ENCODE measurements around the gene RYR1.
"Not testable (repeated sequence)": the region's sequence is repeated elsewhere in the genome, so short reads cannot be mapped to it uniquely, and the experiment has no call there.

RYR1 gene

DNA sequence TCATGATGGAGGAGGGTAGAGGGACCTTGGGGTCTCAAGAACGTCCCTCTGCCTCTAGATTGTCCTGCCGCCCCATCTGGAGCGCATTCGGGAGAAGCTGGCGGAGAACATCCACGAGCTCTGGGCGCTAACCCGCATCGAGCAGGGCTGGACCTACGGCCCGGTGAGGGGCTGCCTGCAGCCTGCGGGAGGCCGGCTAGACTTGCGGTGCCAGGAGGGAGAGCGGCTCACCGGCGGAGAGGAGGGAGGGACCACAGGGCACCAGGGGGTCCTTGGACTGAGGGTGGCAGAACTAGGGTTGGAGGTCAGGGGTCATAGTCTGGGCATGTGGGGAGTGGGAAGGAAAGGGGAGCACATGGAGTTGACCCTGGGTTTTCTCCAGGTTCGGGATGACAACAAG, 29.9 kb downstream of the RYR1 start:
- DNase-seq = no peak

DNA sequence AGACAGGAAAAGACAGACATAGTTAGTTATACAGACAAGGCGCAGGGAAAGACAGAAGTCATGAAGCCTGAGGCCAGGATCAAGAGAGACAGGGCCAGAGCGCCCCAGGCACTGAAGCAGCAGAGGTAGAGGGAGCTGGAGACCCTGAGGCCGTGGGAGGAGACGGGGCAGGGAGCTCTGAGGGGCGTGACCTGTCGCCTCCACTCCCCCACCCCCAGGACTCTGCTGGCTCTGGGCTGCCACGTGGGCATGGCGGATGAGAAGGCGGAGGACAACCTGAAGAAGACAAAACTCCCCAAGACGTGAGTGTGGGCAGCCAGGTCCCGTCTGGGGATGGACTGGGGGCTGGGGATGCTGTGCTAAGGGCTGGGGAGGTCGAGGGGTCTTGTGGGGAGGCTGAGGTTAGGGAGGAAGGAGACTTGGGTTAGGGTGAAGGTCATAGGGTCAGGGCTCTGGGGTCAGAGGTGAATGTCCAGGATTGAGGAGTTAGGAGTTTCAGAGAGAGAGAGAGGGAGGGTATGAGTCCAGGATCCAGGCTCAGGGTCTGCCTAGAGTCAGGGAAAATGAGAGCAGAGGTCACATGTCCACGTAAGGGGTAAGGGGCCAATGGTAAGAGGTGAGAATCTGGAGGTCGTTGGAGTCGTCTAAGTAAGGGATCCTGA, 31.1 kb downstream of the RYR1 start:
- no peak for DNase-seq

GRCh38 chr19:38466050-38466449, 32.6 kb downstream of the RYR1 start:
- no peak for DNase-seq

DNA sequence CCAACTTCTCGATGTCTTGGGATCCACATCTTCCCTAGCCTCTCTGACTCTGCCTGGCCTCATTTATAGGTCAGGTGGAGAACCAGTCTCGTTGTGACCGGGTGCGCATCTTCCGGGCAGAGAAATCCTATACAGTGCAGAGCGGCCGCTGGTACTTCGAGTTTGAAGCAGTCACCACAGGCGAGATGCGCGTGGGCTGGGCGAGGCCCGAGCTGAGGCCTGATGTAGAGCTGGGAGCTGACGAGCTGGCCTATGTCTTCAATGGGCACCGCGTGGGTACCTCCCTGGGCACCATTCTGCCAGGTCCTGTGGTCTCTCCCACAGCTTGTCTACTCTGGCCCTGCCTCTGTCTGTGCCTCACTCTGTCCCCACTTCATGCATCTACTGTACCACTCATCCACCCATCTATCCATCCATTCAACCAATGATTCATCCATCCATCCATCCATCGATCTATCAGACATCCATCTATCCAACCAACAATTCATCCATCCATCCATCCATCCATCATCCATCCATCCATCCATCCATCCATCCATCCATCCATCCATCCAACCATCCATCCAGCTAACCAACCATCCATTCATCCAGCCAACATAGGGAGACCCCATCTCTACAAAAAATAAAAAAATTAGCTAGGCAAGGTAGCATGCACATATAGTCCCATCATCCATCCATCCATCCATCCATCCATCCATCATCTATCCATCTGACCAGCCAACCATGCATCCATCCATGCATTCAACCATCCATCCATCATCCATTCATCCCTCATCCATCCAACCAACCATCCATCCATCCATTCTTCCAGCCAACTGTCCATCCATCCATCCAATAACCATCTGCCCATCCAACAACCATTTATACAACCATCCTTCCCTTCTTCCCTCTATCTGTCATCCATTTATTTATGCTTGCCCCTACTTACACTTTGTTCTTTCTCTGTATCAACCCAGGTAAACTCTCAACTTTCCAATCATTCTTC, 34.3 kb downstream of the RYR1 start:
- DNase-seq = no peak

DNA sequence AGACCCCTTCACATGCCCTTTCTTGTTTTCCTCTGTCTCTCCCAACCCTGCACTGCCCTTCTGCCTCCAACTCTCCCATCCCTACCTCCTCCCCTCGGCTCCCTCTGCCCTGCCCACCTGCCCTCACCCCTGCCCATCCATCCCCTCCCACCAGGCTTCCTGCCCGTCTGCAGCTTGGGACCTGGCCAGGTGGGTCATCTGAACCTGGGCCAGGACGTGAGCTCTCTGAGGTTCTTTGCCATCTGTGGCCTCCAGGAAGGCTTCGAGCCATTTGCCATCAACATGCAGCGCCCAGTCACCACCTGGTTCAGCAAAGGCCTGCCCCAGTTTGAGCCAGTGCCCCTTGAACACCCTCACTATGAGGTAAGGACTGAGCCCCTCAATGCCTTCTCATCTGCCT, 35.7 kb downstream of the RYR1 start:
- no peak for DNase-seq

- DNase-seq = no peak
Measured at GRCh38 chr19:38470788-38471480, 37.4 kb downstream of the RYR1 start.

DNA sequence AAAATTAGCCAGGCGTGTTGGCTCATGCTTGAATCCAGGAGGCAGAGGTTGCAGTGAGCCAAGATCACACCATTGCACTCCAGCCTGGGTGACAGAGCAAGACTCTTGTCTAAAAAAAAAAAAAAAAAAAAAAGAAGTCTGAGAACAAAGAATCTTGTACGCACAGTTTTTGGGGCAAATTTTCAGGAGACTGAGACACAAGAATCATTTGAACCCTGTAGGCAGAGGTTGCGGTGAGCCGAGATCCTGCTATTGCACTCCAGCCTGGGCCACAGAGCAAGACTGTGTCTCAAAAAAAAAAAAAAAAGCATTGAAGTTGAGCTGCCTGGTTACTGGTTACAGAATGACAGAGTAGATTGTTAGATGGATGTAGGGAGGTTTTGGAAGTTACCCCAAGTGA, 39.2 kb downstream of the RYR1 start:
- DNase-seq = not testable (repeated sequence)

GRCh38 chr19:38473201-38473600, 39.7 kb downstream of the RYR1 start:
- DNase-seq = no peak

- DNase-seq = no peak
Measured at GRCh38 chr19:38475176-38475575, 41.7 kb downstream of the RYR1 start.

DNA sequence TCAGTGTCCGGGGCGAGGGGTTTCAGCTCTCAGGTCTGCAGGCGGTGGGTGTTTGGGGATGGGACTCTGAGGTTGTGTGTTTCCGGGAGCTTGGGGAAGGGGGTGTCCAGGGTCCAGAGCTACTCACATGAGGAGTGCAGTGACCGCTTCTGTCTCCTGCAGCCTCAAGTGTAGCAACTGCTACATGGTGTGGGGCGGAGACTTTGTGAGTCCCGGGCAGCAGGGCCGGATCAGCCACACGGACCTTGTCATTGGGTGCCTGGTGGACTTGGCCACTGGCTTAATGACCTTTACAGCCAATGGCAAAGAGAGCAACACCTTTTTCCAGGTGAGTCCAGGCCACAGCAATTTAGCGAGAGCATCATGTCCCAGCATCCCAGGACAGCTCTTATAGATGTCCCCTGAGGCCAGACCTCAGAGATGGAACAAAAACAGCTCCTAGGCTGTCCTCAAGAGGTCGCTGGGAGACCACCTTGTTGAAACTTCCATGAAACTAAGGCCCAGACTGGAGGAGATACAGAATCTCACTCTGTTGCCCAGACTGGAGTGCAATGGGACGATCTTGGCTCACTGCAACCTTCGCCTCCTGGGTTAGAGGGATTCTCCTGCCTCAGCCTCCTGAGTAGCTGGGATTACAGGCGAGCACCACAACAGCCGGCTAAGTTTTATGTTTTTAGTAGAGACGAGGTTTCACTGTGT, 44.9 kb downstream of the RYR1 start:
- DNase-seq = peak; percentile 75

DNA sequence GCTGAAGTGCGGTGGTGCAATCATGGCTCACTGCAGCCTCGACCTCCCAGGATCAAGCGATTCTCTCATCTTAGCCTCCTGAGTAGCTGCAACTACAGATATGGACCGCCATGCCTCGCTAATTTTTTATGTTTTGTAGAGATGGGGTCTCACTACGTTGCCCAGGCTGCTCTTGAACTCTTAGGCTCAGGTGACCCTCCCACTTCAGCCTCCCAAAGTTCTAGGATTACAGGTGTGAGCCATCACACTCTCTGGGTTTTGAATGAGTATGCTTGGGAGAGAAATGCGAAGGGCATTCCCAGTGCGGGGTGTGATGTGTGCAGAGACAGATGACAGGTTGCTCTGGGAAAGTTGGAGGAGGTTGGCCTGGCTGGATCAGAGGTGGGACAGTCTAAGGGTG, 49.0 kb downstream of the RYR1 start:
- DNase-seq = no peak

DNA sequence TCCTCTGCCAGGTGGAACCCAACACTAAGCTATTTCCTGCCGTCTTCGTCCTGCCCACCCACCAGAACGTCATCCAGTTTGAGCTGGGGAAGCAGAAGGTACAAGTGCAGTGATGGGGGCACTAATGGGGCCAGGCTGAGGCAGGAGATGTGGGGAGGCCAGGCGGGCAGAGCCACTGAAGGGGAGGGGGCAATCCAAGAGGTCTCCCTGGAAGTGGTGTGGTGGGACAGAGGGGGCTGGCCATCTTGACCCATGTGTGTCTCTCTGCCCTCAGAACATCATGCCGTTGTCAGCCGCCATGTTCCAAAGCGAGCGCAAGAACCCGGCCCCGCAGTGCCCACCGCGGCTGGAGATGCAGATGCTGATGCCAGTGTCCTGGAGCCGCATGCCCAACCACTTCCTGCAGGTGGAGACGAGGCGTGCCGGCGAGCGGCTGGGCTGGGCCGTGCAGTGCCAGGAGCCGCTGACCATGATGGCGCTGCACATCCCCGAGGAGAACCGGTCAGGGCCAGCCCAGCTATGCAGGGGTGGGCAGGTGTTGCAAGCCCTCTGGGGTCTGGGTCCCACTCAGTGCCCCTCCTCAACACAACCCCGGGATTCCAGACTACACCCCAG, 49.6 kb downstream of the RYR1 start:
- no peak for DNase-seq

DNA sequence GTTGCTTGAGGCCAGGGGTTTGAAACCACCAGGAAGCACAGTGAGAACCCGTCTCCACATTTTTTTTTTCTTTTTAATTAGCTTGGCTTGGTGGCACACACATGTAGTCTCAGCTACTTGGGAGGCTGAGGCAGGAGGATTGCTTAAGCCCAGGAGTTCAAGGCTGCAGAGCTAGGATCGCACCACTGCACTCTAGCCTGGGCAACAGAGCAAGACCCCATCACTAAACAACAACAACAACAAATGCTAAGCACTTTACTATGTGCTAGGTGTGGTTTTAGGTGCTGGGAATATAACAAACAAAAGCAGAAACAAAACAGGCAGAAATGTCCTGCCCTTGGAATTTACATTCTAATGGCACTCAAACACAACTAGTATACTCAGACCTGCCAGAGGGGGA, 51.3 kb downstream of the RYR1 start:
- no peak for DNase-seq

DNA sequence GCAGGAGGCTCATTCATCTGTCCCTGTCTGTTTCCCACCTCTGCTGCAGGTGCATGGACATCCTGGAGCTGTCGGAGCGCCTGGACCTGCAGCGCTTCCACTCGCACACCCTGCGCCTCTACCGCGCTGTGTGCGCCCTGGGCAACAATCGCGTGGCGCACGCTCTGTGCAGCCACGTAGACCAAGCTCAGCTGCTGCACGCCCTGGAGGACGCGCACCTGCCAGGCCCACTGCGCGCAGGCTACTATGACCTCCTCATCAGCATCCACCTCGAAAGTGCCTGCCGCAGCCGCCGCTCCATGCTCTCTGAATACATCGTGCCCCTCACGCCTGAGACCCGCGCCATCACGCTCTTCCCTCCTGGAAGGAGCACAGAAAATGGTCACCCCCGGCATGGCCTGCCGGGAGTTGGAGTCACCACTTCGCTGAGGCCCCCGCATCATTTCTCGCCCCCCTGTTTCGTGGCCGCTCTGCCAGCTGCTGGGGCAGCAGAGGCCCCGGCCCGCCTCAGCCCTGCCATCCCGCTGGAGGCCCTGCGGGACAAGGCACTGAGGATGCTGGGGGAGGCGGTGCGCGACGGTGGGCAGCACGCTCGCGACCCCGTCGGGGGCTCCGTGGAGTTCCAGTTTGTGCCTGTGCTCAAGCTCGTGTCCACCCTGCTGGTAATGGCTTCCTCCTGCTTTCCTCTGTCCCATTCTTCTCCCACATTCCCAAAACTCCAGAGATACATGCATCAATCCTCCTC, 52.2 kb downstream of the RYR1 start:
- no peak for DNase-seq

DNA sequence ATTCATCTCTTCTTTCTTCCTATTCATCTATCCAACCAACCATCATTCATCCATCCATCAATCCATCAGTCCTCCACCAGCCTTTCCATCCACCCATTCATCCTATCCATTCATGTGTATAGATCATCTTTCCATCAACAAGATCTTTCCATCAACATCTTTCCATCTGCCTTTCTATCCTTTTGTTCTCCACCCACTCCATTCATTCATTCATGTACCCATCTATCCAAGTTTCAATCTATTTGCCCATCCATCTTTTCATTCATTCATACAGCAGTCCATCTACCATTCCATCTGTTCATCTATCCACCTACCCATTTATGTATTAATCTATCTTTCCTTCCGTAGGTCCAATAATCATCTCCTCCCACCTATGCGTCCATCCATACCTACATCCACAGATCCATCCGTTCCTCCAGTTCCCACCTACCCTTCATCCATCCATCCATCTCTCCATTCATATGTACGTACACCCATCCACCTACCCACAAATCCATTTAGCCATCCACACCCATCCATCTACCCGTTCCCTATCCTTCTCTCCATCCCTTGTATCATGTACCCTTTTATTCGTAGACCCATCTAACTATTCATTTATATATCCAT, 53.3 kb downstream of the RYR1 start:
- no peak for DNase-seq

DNA sequence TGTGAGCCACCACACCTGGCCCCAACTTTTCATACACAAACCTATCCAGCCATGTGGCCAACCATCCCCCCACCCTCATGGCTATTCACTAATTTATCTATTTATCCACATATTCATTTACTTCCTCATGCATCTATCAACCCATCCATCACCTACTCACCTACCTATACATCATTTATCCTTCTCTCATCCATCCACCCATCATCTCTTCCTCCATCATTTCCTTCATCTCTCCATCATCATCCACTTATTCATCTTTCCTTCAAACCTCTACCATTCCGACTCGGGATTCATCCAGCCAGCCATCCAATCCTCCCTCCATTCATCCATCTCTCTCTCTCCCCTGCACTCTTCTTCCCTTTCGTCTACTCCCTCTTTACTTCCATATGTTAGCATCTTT, 54.6 kb downstream of the RYR1 start:
- DNase-seq = no peak

GRCh38 chr19:38488776-38489481, 55.4 kb downstream of the RYR1 start:
- no peak for DNase-seq

DNA sequence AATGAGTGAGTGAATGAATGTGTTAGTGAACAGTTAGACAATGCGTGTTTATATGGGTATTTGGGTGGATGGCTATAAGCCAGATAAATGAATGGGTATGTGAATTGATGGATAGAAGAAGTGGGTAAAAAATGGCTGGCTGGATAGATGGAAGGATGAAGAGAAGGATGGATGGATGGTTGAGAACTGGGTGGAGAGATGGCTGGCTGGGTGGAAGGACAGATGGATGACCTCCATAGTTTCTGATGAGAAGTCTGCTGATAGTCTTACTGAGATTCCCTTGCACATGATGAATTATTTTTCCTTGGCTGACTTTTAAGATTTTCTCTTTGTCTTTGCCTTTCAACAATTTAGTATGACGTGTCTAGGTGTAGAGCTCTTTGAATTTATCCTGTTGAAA, 57.4 kb downstream of the RYR1 start:
- DNase-seq = no peak

DNA sequence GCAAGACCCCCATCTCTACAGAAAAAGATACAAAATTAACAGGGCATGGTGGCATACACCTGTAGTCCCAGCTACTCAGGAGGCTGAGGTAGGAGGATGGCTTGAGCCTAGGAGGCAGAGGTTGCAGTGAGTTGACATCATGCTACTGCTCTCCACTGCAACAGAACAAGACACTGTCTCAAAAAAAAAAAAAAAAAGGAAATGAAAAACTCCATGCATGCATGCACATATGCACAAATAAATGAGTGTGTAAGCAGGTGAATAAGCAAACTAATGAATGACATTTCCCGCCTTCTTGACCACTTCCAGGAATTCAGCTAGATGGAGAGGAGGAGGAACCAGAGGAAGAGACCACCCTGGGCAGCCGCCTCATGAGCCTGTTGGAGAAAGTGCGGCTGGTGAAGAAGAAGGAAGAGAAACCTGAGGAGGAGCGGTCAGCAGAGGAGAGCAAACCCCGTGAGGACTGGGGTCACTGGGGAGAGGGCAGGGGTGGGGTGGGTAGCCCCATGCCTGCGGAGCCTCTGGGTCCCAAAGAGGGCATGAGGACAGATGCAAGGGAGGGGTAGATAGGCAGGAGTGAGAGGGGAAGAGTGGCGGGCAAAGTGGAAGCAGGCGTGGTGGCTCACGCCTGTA, 58.8 kb downstream of the RYR1 start:
- DNase-seq = no peak

- DNase-seq = no peak
Measured at GRCh38 chr19:38494379-38494778, 60.9 kb downstream of the RYR1 start.
